Ascending aorta (tissue), 2 donors: ENCODE results near the gene BAAT. TPM values are rescaled to one million over a fixed set of nuclear protein-coding genes. Genes with fewer than 3 reads are reported as not detected.

ENCODE experiments used
- DNase-seq, 2 donors: peaks; one replicate each; pipeline ENCODE4 v3.0.0-alpha.2; 2019; ENCODE audit warnings: low spot score in 2 of 2
- H3K27ac ChIP-seq, 2 donors: fragments of 200-600 bp; sonication (generic); one replicate each; pipeline ENCODE4 v1.5.1; 2016 to 2017; ENCODE audit warnings: mild to moderate bottlenecking in 1 of 2
- H3K27me3 ChIP-seq: fragments of 200-600 bp; sonication (generic); one replicate; pipeline ENCODE4 v1.5.1; 2017
- H3K36me3 ChIP-seq, 2 donors: fragments of 200-600 bp; sonication (generic); one replicate each; pipeline ENCODE4 v1.5.1; 2016
- H3K4me1 ChIP-seq, 2 donors: fragments of 200-600 bp; sonication (generic); one replicate each; pipeline ENCODE4 v1.5.1; 2016 to 2017; ENCODE audit warnings: mild to moderate bottlenecking in 1 of 2
- H3K4me3 ChIP-seq, 2 donors: fragments of 200-600 bp; sonication (generic); one replicate each; pipeline ENCODE4 v1.5.1; 2016 to 2017; ENCODE audit warnings: mild to moderate bottlenecking in 1 of 2
- H3K9me3 ChIP-seq, 2 donors: fragments of 200-600 bp; sonication (generic); one replicate each; pipeline ENCODE4 v1.5.1; 2016
- intact Hi-C: fragments of 100-400 bp; cut with DNase I; formaldehyde crosslinking; loops from one replicate; pipeline ENCODE4 v1.15.1; 2023
- total RNA-seq: library from RNA; depleted of rRNA; stranded (reverse); fragments of >200 nt; gene quantifications from one replicate; pipeline ENCODE4 v1.1.0, GENCODE V29; 2016
- TF ChIP-seq, protein P1 (sequence below), 3 experiments: fragments of 200-600 bp in 2 of 3; fragments of 450-650 bp in 1 of 3; sonication (generic) in 2 of 3; IDR thresholded peaks; one replicate each; pipeline ENCODE4 v1.5.1; 2016 to 2019; ENCODE audit warnings: antibody characterized with exemption in 3 of 3, mild to moderate bottlenecking in 1 of 3, moderate library complexity in 1 of 3

BAAT gene
- total RNA-seq, 1 donor from 2014 or later: 0.53 TPM

DNA sequence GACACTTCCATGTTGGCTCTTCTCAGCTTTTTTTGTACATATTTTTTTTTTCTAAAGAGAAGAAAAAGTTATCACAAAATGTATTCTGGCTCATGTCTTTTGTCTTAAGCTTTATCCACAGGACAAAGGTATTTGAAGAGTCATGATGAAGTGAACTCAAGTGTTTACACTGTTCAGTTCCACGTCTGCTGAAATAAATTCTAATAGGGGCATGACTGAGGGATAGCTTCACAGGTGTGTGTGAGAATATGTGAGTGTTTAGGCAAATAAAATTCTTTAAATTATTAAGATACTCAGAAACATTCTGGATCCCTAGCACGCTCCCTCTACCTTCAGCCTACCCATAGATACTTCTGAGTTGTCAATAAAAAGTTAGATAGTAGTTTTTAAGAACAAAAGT, 59.8 kb downstream of the BAAT start:
- Histone ChIP-seq H3K27me3 (no peaks in the 10 kb centered on the region), H3K36me3 (no peaks in the 10 kb centered on the region), H3K4me1 (no peaks in the 10 kb centered on the region), H3K27ac (no peak overlapping the region), H3K4me3 (no peak overlapping the region), H3K9me3 (no peaks in the 10 kb centered on the region)
- intact Hi-C loops: no loop called here
- DNase-seq: no peak
- TF ChIP-seq, protein P1, sequence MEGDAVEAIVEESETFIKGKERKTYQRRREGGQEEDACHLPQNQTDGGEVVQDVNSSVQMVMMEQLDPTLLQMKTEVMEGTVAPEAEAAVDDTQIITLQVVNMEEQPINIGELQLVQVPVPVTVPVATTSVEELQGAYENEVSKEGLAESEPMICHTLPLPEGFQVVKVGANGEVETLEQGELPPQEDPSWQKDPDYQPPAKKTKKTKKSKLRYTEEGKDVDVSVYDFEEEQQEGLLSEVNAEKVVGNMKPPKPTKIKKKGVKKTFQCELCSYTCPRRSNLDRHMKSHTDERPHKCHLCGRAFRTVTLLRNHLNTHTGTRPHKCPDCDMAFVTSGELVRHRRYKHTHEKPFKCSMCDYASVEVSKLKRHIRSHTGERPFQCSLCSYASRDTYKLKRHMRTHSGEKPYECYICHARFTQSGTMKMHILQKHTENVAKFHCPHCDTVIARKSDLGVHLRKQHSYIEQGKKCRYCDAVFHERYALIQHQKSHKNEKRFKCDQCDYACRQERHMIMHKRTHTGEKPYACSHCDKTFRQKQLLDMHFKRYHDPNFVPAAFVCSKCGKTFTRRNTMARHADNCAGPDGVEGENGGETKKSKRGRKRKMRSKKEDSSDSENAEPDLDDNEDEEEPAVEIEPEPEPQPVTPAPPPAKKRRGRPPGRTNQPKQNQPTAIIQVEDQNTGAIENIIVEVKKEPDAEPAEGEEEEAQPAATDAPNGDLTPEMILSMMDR (IDR thresholded peaks at IDR 0.05): no peak

- Histone ChIP-seq H3K9me3 (no peaks in the 10 kb centered on the region), H3K27me3 (no peaks in the 10 kb centered on the region), H3K36me3 (no peaks in the 10 kb centered on the region), H3K27ac (no peak overlapping the region), H3K4me1 (no peaks in the 10 kb centered on the region), H3K4me3 (no peak overlapping the region)
- intact Hi-C loops: no loop called here
- TF ChIP-seq, protein P1 (IDR thresholded peaks at IDR 0.05): no peak
- no peak for DNase-seq
Measured at GRCh38 chr9:101324245-101324804, 60.5 kb downstream of the BAAT start.

GRCh38 chr9:101323129-101323528, 61.7 kb downstream of the BAAT start:
- Histone ChIP-seq H3K4me3 (no peak overlapping the region), H3K36me3 (no peaks in the 10 kb centered on the region), H3K27ac (no peak overlapping the region), H3K27me3 (no peaks in the 10 kb centered on the region), H3K9me3 (no peaks in the 10 kb centered on the region), H3K4me1 (no peaks in the 10 kb centered on the region)
- intact Hi-C loops: no loop called here
- TF ChIP-seq, protein P1 (IDR thresholded peaks at IDR 0.05): no peak
- DNase-seq: no peak

DNA sequence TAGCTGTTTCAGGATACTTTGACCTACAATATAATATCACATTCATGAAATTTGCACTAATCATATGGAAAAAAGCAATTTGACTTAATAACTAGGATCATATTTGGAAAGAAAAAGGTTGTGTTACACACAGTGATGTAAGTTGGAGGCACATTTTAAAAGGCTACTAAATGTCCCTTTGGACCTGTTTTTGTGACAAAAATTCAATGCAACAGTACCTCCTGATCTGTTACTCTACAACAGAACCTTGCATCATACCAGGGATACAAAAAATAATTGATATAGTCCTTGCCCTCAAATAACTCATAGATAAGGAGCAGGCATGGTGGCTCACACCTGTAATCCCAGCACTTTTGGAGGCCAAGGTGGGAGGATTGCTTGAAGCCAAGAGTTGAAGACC, 67.1 kb downstream of the BAAT start:
- TF ChIP-seq, protein P1 (IDR thresholded peaks at IDR 0.05): no peak
- no peak for DNase-seq
- H3K27ac ChIP-seq: no peak overlapping the region
- H3K4me1 ChIP-seq: no peaks in the 10 kb centered on the region
- no peaks in the 10 kb centered on the region for H3K27me3 ChIP-seq
- intact Hi-C loops: no loop called here
- no peak overlapping the region for H3K4me3 ChIP-seq
- no peaks in the 10 kb centered on the region for H3K36me3 ChIP-seq
- H3K9me3 ChIP-seq: no peaks in the 10 kb centered on the region

GRCh38 chr9:101315112-101315450, 69.7 kb downstream of the BAAT start:
- DNase-seq: no peak
- no peak overlapping the region for H3K27ac ChIP-seq
- intact Hi-C loops: no loop called here
- H3K27me3 ChIP-seq: no peaks in the 10 kb centered on the region
- no peaks in the 10 kb centered on the region for H3K4me1 ChIP-seq
- H3K4me3 ChIP-seq: no peak overlapping the region
- no peaks in the 10 kb centered on the region for H3K36me3 ChIP-seq
- H3K9me3 ChIP-seq: no peaks in the 10 kb centered on the region
- TF ChIP-seq, protein P1 (IDR thresholded peaks at IDR 0.05): no peak

DNA sequence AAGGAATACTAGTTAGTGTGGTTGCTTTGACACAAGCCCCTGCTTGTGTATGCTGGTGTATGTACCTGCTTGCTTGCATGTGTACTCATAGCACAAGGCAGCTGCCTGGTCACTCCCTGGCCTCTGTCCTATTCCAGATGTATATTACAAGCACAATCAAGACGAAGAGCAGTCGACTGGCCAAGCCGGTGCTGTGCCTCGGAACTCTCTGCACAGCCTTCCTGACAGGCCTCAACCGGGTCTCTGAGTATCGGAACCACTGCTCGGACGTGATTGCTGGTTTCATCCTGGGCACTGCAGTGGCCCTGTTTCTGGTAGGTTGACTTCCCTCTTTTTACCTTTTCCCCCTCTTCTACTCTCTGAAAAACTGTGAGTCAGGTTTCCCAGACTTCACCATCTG, 72.1 kb downstream of the BAAT start:
- no peaks in the 10 kb centered on the region for H3K27me3 ChIP-seq
- no peak for DNase-seq
- no peak overlapping the region for H3K27ac ChIP-seq
- no peaks in the 10 kb centered on the region for H3K9me3 ChIP-seq
- intact Hi-C loops: loop anchor here (5.0 kb wide), 1 partner anchor 710 kb away; no protein-coding TSS in a partner anchor
- H3K4me1 ChIP-seq: no peaks in the 10 kb centered on the region
- H3K4me3 ChIP-seq: no peak overlapping the region
- no peaks in the 10 kb centered on the region for H3K36me3 ChIP-seq
- TF ChIP-seq, protein P1 (IDR thresholded peaks at IDR 0.05): no peak
